ENCODE measurements around the gene HNF1A.
"Not testable (repeated sequence)": the region's sequence is repeated elsewhere in the genome, so short reads cannot be mapped to it uniquely, and the experiment has no call there.

HNF1A gene, protein sequence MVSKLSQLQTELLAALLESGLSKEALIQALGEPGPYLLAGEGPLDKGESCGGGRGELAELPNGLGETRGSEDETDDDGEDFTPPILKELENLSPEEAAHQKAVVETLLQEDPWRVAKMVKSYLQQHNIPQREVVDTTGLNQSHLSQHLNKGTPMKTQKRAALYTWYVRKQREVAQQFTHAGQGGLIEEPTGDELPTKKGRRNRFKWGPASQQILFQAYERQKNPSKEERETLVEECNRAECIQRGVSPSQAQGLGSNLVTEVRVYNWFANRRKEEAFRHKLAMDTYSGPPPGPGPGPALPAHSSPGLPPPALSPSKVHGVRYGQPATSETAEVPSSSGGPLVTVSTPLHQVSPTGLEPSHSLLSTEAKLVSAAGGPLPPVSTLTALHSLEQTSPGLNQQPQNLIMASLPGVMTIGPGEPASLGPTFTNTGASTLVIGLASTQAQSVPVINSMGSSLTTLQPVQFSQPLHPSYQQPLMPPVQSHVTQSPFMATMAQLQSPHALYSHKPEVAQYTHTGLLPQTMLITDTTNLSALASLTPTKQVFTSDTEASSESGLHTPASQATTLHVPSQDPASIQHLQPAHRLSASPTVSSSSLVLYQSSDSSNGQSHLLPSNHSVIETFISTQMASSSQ

GRCh38 chr12:120978296-120979219 lies at the start of gene HNF1A:
TSS of gene HNF1A (plus strand) at chr12:120978543. CDS start at chr12:120978769, 226 bp downstream.
- no peak for DNase-seq (ENCODE audit: low read depth)
- no peak within 1 kb of the TSS for H3K4me3 ChIP-seq (ENCODE audit: low read depth, low read length)

DNA sequence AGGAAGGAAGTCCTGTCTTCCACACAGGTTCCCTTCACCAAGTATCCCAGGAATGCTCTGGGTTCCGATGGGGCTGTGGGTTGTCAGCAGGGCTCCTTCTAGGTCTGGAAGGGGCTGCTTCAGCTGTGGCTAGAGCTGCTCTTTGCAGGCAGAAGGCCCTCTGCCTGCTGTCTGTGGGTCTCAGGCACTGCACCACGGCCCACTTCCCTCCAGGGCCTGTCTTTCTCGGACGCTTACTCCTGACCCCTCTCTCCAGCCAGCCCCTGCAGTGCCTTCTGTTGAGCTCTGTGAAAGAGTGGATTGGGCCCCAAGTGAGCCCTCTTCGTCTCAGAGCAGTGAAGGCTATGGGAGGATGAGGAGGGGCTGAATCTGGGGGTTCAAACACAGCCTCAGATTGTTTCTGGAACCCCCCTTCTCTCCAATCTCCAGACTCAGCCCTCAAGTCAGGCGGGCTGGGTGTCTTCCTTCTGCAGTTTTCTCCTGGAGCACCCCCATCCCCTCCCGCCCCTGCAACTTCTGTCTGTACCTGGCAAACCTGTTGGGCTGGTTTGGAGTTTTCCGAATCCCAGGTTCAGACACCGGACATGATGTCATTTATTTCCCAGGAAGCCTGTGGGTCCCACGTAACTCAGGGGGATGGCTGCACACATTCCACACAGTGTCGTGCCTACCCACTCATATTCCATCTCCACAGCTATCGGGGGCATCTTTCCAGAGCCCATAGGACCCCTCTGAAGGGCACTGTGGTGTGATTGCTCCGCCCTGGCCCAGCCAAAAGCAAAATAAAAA lies 49.3 kb upstream of the HNF1A start:
- H3K4me3 ChIP-seq (ENCODE audit: low read depth, low read length) = no peak overlapping the region
- no peak for DNase-seq (ENCODE audit: low read depth)

- no peak overlapping the region for H3K4me3 ChIP-seq (ENCODE audit: low read depth, low read length)
- no peak for DNase-seq (ENCODE audit: low read depth)
Measured at GRCh38 chr12:120930032-120930431, 48.3 kb upstream of the HNF1A start.

- DNase-seq (ENCODE audit: low read depth) = no peak
- no peak overlapping the region for H3K4me3 ChIP-seq (ENCODE audit: low read depth, low read length)
Measured at GRCh38 chr12:120932058-120932457, 46.3 kb upstream of the HNF1A start.

DNA sequence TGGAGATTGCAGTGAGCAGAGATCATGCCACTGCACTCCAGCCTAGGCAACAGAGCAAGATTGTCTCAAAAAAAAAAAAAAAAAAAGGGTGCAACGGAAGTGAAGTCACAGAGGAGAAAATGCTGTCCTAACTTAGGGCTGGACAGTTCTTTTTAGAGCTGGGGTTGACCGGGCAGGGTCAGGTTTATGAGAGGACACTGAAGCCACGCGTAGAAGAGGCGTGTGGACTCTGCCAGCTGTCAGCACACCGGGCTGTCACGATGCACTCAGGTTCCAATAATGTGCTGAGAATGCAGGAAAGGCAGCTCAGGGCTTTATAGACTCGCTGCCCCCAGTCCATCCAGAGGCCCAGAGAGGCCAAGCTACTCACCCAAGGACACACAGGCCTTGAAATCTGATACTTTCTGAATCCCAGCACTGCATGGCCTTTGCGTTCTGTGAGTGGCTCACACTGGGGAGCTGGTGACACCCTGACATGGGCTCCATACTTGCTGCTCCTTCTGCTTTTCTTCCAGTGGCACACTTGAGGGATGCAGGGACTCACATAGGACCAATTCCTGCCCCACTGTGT lies 45.3 kb upstream of the HNF1A start:
- no peak overlapping the region for H3K4me3 ChIP-seq (ENCODE audit: low read depth, low read length)
- DNase-seq (ENCODE audit: low read depth) = no peak

DNA sequence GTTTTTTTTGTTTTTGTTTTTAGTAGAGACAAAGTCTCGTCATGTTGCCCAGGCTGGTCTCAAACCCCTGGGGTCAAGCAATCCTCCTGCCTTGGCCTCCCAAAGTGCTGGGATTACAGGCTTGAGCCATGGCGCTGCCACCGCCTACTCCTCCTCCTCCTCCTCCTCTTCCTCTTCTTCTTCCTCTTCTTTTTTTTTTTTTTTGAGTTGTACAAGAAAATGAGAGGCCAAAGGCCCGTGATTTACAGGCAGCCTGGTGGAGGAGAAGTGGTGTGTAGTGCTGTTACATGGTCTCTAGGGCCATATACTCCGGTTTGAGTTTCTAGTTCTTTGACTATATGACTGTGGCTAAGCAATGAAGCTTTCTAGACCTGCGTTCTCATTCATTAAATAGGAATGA lies 44.6 kb upstream of the HNF1A start:
- no peak overlapping the region for H3K4me3 ChIP-seq (ENCODE audit: low read depth, low read length)
- no peak for DNase-seq (ENCODE audit: low read depth)

DNA sequence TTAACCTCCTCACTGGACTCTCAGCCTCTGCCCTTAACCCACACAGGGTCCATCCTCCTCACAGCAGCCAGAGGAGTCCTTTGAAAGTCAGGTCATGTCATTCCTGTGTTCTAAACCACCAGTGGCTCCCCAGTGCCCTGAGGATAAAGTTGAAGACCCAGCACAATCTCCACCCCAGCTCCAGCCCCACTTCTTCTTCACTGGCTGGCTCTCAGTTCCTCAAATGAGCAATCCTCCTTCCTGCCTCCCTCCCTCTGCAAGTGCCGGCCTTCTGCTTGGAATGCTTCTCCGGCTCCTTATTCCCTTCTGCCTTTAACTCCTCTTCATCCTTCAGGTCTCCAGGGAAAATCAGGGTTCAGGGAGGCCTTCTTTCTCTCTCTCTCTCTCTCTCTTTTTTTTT lies 42.1 kb upstream of the HNF1A start:
- DNase-seq (ENCODE audit: low read depth) = no peak
- H3K4me3 ChIP-seq (ENCODE audit: low read depth, low read length) = no peak overlapping the region

GRCh38 chr12:120938496-120938895 lies 39.8 kb upstream of the HNF1A start:
- DNase-seq (ENCODE audit: low read depth) = no peak
- no peak overlapping the region for H3K4me3 ChIP-seq (ENCODE audit: low read depth, low read length)

DNA sequence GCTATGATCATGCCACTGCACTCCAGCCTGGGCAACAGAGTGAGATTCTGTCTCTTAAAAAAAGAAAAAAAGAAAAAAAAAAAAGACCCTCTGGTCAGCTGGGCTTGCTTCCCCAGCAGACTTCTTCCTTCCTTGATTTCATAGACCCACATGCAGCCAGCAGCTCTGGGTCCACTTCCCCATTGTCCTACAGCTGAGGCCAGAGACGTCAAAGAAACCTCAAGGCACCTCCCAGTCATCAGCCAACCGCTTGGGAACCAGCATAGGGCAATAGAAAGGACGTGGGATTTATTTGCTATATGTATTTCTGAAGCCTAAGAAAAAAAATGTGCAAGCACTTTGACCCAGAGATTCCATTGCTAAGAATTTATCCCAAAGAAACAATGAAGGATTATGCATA lies 38.8 kb upstream of the HNF1A start:
- DNase-seq (ENCODE audit: low read depth) = no peak
- no peak overlapping the region for H3K4me3 ChIP-seq (ENCODE audit: low read depth, low read length)

DNA sequence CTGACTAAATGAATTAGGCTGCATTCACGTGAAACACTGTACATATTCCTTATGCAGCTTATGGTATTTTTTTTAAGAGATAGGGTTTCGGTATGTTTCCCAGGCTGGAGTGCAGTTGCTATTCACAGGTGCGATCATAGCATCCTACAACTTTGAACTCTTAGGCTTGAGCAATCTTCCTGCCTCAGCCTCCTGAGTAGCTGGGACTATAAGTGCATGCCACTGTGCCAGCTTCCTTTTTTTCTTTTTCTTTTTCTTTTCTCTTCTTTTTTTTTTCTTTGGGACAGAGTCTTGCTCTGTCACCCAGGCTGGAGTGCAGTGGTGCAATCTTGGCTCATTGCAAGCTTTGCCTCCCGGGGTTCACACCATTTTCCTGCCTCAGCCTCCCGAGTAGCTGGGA lies 38.3 kb upstream of the HNF1A start:
- no peak overlapping the region for H3K4me3 ChIP-seq (ENCODE audit: low read depth, low read length)
- DNase-seq (ENCODE audit: low read depth) = no peak

- DNase-seq (ENCODE audit: low read depth) = no peak
- no peak overlapping the region for H3K4me3 ChIP-seq (ENCODE audit: low read depth, low read length)
Measured at GRCh38 chr12:120940799-120941198, 37.5 kb upstream of the HNF1A start.

GRCh38 chr12:120941412-120941811 lies 36.9 kb upstream of the HNF1A start:
- no peak overlapping the region for H3K4me3 ChIP-seq (ENCODE audit: low read depth, low read length)
- DNase-seq (ENCODE audit: low read depth) = no peak

DNA sequence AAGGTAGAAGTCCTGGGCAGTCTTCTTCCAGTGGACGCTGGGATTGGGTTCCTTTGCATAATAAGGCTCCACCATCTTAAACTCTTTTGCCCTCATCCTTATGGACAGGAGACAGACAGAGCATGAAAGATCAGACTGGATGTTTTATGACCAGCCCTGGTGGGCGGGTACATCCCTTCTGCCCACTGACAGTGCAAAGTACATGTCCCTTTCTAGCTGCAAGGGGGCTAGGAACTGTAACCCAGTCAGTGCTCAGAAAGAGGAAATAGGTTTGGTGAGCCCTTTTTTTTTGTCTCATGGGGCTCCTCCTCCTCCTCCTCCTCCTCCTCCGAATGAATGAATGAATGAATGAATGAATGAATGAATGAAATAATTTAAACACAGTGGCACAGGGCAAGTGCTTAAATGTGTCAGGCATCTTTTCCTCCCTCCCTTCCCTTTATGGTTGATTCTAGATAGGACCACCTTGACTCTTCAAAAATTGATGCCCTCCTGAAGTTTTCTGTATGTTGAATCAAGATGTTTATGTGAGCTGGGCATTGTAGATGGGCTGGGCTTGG lies 36.4 kb upstream of the HNF1A start:
- no peak for DNase-seq (ENCODE audit: low read depth)
- no peak overlapping the region for H3K4me3 ChIP-seq (ENCODE audit: low read depth, low read length)

GRCh38 chr12:120943482-120943881 lies 34.9 kb upstream of the HNF1A start:
- DNase-seq (ENCODE audit: low read depth) = no peak
- no peak overlapping the region for H3K4me3 ChIP-seq (ENCODE audit: low read depth, low read length)

DNA sequence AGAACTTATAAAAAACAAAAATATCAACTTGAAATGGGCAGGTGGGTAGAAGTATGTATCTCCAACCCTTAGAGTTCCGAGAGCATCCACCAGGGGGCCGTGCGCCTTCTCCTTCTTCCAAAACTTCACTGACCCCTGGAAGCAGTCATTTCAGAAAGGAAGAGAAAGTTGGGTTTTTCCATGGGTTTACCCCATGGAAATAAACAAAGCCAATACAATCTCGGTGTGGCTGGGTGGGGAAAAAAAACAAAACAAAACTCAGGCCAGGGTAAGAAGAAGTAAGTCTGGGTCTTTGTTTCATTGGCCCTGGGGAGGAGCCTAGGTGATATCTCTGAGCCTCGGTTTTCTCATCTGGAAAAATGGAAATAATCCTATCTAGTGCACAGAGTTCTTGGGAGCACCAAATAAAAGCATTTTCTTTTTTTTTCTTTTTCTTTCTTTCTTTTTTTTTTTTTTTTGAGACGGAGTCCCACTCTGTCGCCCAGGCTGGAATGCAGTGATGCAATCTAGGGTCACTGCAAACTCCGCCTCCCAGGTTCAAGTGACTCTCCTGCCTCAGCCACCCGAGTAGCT lies 33.6 kb upstream of the HNF1A start:
- no peak overlapping the region for H3K4me3 ChIP-seq (ENCODE audit: low read depth, low read length)

DNA sequence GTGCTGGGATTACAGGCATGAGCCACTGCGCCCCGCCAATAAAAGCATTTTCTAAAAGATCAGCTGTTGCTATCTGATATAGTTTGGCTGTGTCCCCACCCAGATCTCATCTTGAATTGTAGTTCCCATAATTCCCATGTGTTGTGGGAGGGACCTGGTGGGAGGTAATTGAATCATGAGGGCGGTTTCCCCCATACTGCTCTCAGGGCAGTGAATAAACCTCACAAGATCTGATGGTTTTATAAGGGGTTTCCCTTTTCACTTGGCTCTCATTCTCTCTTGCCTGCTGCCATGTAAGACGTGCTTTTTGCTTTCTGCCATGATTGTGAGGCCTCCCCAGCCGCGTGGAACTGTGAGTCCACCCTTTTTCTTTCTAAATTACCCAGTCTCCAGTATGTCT lies 32.8 kb upstream of the HNF1A start:
- DNase-seq (ENCODE audit: low read depth) = not testable (repeated sequence)

More for the DNA sequence above, 33.6 kb upstream of the HNF1A start:
- DNase-seq (ENCODE audit: low read depth) = no peak

GRCh38 chr12:120950260-120950799 lies 28.0 kb upstream of the HNF1A start:
- DNase-seq (ENCODE audit: low read depth); H3K4me3 ChIP-seq (ENCODE audit: low read depth, low read length): not testable (repeated sequence)

More for the DNA sequence above, 32.8 kb upstream of the HNF1A start:
- not testable (repeated sequence) for H3K4me3 ChIP-seq (ENCODE audit: low read depth, low read length)

DNA sequence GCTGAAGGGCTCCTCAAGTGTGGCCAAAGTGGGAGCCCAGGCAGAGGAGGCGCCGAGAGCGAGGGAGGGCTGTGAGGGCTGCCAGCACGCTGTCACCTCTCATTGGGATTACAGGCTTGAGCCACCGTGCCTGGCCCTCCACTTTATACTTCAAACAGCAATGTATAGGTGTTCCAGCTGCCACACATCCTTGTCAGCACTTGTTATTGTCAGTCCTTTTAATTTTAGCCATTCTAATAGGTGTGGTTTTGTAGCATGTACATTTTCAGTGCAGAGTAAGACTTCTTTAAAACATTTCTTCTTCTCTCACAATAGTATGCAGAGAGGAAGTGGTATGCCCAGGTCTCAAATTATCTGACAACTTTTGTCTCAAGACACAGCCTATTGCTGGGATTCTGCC lies 27.5 kb upstream of the HNF1A start:
- no peak for DNase-seq (ENCODE audit: low read depth)

More for the DNA sequence above, 27.5 kb upstream of the HNF1A start:
- H3K4me3 ChIP-seq (ENCODE audit: low read depth, low read length) = no peak overlapping the region

Measured in skeletal muscle cell (primary cell).